Neural progenitor cell (in vitro differentiated cells): ENCODE measurements around the gene RSF1.

Experiments used
- EZH2 ChIP-seq: fragments of 200-600 bp; sonication (generic); IDR thresholded peaks from 2 replicates; pipeline ENCODE4 v1.6.1; 2017; ENCODE audit warnings: antibody characterized with exemption, mild to moderate bottlenecking, moderate library complexity
- EZH2phosphoT487 ChIP-seq: fragments of 200-600 bp; sonication (generic); IDR thresholded peaks from 2 replicates; pipeline ENCODE4 v1.6.1; 2017; ENCODE audit warnings: antibody characterized with exemption
- TF ChIP-seq, protein P1 (sequence below): fragments of 200-600 bp; sonication (generic); IDR thresholded peaks from 2 replicates; pipeline ENCODE4 v1.5.1; 2017; ENCODE audit warnings: antibody characterized with exemption, mild to moderate bottlenecking

GRCh38 chr11:77762426-77762825 lies 58.1 kb downstream of the RSF1 start:
- TF ChIP-seq, protein P1, sequence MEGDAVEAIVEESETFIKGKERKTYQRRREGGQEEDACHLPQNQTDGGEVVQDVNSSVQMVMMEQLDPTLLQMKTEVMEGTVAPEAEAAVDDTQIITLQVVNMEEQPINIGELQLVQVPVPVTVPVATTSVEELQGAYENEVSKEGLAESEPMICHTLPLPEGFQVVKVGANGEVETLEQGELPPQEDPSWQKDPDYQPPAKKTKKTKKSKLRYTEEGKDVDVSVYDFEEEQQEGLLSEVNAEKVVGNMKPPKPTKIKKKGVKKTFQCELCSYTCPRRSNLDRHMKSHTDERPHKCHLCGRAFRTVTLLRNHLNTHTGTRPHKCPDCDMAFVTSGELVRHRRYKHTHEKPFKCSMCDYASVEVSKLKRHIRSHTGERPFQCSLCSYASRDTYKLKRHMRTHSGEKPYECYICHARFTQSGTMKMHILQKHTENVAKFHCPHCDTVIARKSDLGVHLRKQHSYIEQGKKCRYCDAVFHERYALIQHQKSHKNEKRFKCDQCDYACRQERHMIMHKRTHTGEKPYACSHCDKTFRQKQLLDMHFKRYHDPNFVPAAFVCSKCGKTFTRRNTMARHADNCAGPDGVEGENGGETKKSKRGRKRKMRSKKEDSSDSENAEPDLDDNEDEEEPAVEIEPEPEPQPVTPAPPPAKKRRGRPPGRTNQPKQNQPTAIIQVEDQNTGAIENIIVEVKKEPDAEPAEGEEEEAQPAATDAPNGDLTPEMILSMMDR: no peak
- no peak for TF ChIP-seq EZH2
- no peak for TF ChIP-seq EZH2phosphoT487
